Neural cell (in vitro differentiated cells): ENCODE measurements around the gene BANP.

ENCODE experiments used
- CTCF ChIP-seq: fragments of 450-650 bp; IDR thresholded peaks from 2 replicates; pipeline ENCODE4 v1.5.1; 2014; ENCODE audit warnings: antibody characterized with exemption, mild to moderate bottlenecking, moderate library complexity; ENCODE audit not compliant: poor library complexity, severe bottlenecking
- RAD21 ChIP-seq: fragments of 450-650 bp; conservative IDR thresholded peaks from 2 replicates; pipeline ENCODE4 v1.6.1; 2014; ENCODE audit warnings: antibody characterized with exemption, mild to moderate bottlenecking, moderate library complexity

GRCh38 chr16:88045820-88046303, 94.6 kb downstream of the BANP start:
- TF ChIP-seq CTCF (no peak), RAD21 (no peak)
